Ascending aorta (tissue), 2 donors: ENCODE measurements around the gene CDK16. TPM values are rescaled to one million over a fixed set of nuclear protein-coding genes. Genes with fewer than 3 reads are reported as not detected.

ENCODE experiments used
- DNase-seq, 2 donors: peaks; one replicate each; pipeline ENCODE4 v3.0.0-alpha.2; 2019; ENCODE audit warnings: low spot score in 2 of 2
- H3K27ac ChIP-seq, 2 donors: fragments of 200-600 bp; sonication (generic); one replicate each; pipeline ENCODE4 v1.5.1; 2016 to 2017; ENCODE audit warnings: mild to moderate bottlenecking in 1 of 2
- H3K27me3 ChIP-seq: fragments of 200-600 bp; sonication (generic); one replicate; pipeline ENCODE4 v1.5.1; 2017
- H3K36me3 ChIP-seq, 2 donors: fragments of 200-600 bp; sonication (generic); one replicate each; pipeline ENCODE4 v1.5.1; 2016
- H3K4me1 ChIP-seq, 2 donors: fragments of 200-600 bp; sonication (generic); one replicate each; pipeline ENCODE4 v1.5.1; 2016 to 2017; ENCODE audit warnings: mild to moderate bottlenecking in 1 of 2
- H3K4me3 ChIP-seq, 2 donors: fragments of 200-600 bp; sonication (generic); one replicate each; pipeline ENCODE4 v1.5.1; 2016 to 2017; ENCODE audit warnings: mild to moderate bottlenecking in 1 of 2
- H3K9me3 ChIP-seq, 2 donors: fragments of 200-600 bp; sonication (generic); one replicate each; pipeline ENCODE4 v1.5.1; 2016
- CTCF ChIP-seq, 3 experiments: fragments of 200-600 bp in 2 of 3; fragments of 450-650 bp in 1 of 3; sonication (generic) in 2 of 3; IDR thresholded peaks; one replicate each; pipeline ENCODE4 v1.5.1; 2016 to 2019; ENCODE audit warnings: antibody characterized with exemption in 3 of 3, mild to moderate bottlenecking in 1 of 3, moderate library complexity in 1 of 3
- intact Hi-C: fragments of 100-400 bp; cut with DNase I; formaldehyde crosslinking; loops from one replicate; pipeline ENCODE4 v1.15.1; 2023
- total RNA-seq: library from RNA; depleted of rRNA; stranded (reverse); fragments of >200 nt; gene quantifications from one replicate; pipeline ENCODE4 v1.1.0, GENCODE V29; 2016

The CDK16 gene
- total RNA-seq, 1 donor from 2014 or later = 87.4 TPM

DNA sequence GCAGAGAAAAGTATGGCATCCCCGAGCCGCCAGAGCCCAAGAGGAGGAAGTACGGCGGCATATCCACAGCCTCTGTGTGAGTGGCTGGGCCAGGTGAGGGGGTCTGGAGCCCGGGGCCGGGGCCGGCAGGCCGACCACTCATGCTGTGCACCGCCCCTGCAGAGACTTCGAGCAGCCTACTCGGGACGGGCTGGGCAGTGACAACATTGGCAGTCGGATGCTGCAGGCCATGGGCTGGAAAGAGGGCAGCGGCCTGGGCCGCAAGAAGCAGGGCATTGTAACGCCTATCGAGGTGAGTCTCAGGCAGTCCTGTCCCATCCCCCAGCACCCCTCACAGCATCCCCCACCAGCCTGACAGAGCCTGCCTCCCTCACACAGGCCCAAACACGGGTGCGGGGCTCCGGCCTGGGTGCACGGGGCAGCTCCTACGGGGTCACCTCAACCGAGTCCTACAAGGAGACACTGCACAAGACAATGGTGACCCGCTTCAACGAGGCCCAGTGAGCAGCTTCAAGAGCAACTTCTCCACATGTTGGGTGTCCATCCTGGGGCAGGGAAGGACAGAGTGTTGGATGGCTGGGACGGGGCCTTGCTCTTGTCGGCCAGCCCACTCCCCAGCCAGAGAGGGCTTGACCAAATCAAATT, 32.3 kb upstream of the CDK16 start:
- TF ChIP-seq CTCF (IDR thresholded peaks at IDR 0.05) = no peak
- Histone ChIP-seq H3K27me3 (no peaks in the 10 kb centered on the region), H3K4me3 (no peak overlapping the region), H3K36me3 (peaks cover 17 to 33% of the 10 kb centered on the region in 2 donors), H3K4me1 (no peaks in the 10 kb centered on the region), H3K9me3 (no peaks in the 10 kb centered on the region), H3K27ac (no peak overlapping the region)
- intact Hi-C loops = no loop called here
- no peak for DNase-seq

- intact Hi-C loops = no loop called here
- no peaks in the 10 kb centered on the region for H3K9me3 ChIP-seq
- no peak overlapping the region for H3K4me3 ChIP-seq
- H3K27me3 ChIP-seq = no peaks in the 10 kb centered on the region
- H3K4me1 ChIP-seq = no peaks in the 10 kb centered on the region
- TF ChIP-seq CTCF (IDR thresholded peaks at IDR 0.05) = no peak
- H3K27ac ChIP-seq = no peak overlapping the region
- DNase-seq = no peak
- H3K36me3 ChIP-seq = peaks cover 7 to 23% of the 10 kb centered on the region in 2 donors
Measured at GRCh38 chrX:47187106-47187677, 31.3 kb upstream of the CDK16 start.

GRCh38 chrX:47189906-47190305, 28.6 kb upstream of the CDK16 start:
- Histone ChIP-seq H3K27ac (no peak overlapping the region), H3K36me3 (peaks cover 0 to 12% of the 10 kb centered on the region in 2 donors), H3K4me3 (no peak overlapping the region), H3K4me1 (peaks cover 0 to 6% of the 10 kb centered on the region in 2 donors), H3K9me3 (no peaks in the 10 kb centered on the region), H3K27me3 (no peaks in the 10 kb centered on the region)
- no peak for TF ChIP-seq CTCF (IDR thresholded peaks at IDR 0.05)
- DNase-seq = no peak
- intact Hi-C loops = loop anchor here (2.0 to 10.0 kb wide), 5 partner anchors 42 to 465 kb away; partner anchors contain the start of genes ELK1, NDUFB11, RBM10 and USP11

DNA sequence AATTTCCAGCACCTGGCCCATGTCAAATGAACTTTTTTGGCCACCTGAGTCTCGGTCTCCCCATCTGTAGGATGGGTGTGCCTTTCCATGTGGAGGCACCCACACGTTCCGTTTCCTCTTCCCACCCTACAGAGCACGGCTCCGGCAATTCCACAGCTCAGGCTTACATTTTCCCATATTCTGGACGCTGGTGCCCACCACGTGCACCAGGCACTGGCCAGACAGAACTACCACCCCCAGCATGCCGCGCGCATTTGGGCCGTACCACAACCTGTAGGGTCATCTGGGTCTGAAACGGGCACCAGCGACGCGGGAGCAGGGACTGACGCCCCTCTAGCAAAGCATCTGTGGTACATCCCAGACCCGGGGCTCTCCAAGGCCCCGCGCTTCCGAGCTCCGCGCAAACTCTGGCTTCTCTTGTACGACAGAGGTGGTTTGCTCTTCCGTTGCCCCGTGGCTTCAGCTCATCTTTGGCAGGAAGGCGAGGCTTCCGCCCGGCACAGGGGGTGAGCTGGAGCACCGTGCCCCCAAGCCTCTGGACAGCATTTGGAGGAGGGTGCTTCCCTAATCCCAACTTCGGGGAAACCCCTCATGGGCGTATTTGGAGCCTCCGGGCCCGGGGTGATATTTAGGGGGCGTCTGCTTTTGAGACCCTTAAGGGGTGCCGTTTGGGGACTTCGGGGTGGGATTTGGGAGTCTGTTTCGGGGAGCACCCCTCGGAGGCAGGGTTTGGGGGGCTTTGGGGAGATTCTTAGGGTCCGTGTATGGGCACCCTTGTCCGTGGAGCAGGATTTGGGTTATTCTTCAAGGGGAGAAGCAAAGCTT, 27.8 kb upstream of the CDK16 start:
- peak; percentile 48 to 90 for DNase-seq
- Histone ChIP-seq H3K27me3 (no peaks in the 10 kb centered on the region), H3K4me1 (peaks cover 3 to 12% of the 10 kb centered on the region in 2 donors), H3K27ac (no peak overlapping the region), H3K4me3 (peak overlapping the region; percentile 53 to 61), H3K9me3 (no peaks in the 10 kb centered on the region), H3K36me3 (peaks cover 0 to 4% of the 10 kb centered on the region in 2 donors)
- intact Hi-C loops = loop anchor here (2.0 to 10.0 kb wide), 5 partner anchors 42 to 464 kb away; partner anchors contain the start of genes ELK1, NDUFB11, RBM10 and USP11
- no peak for TF ChIP-seq CTCF (IDR thresholded peaks at IDR 0.05)

DNA sequence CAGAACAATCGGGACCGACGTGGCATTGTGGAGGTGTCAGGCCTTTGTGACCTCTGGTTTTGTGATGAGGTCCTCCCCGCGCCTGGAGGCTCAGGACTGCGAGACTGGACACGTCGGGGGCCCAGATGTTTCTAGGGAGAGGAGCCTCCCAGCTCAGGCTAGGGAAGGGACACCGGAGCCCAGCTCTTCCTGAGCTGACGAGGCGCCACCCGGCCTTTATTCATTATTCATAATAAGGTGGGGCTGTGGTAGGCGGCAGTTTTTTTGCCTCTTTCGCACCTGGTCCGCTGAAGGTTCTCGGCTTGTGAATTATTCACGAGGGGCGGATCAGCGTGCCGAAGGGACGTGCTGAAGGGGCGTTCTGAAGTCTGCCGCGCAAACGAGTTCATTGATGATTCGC, 27.1 kb upstream of the CDK16 start:
- H3K4me1 ChIP-seq = peaks cover 9 to 19% of the 10 kb centered on the region in 2 donors
- TF ChIP-seq CTCF (IDR thresholded peaks at IDR 0.05) = no peak
- peak overlapping the region; percentile 53 to 61 for H3K4me3 ChIP-seq
- H3K9me3 ChIP-seq = no peaks in the 10 kb centered on the region
- no peaks in the 10 kb centered on the region for H3K27me3 ChIP-seq
- H3K27ac ChIP-seq = no peak overlapping the region
- intact Hi-C loops = loop anchor here (2.0 to 10.0 kb wide), 5 partner anchors 41 to 463 kb away; partner anchors contain the start of genes ELK1, NDUFB11, RBM10 and USP11
- DNase-seq = no peak
- H3K36me3 ChIP-seq = no peaks in the 10 kb centered on the region
